Stimulated activated CD4-positive, alpha-beta T cell treated with anti-CD3 and anti-CD28 coated beads, Interleukin-1b, Interleukin-23, amount 100 ng/mL, for 1 hour (primary cell): Measurements from ENCODE around the gene PWP2.
"Not testable (repeated sequence)": the region's sequence is repeated elsewhere in the genome, so short reads cannot be mapped to it uniquely, and the experiment has no call there.

Experiments
- DNase-seq, 2 donors: peaks; one replicate each; pipeline ENCODE4 v3.0.0-alpha.2; 2020; ENCODE audit warnings: low read depth in 2 of 2

PWP2 gene

DNA sequence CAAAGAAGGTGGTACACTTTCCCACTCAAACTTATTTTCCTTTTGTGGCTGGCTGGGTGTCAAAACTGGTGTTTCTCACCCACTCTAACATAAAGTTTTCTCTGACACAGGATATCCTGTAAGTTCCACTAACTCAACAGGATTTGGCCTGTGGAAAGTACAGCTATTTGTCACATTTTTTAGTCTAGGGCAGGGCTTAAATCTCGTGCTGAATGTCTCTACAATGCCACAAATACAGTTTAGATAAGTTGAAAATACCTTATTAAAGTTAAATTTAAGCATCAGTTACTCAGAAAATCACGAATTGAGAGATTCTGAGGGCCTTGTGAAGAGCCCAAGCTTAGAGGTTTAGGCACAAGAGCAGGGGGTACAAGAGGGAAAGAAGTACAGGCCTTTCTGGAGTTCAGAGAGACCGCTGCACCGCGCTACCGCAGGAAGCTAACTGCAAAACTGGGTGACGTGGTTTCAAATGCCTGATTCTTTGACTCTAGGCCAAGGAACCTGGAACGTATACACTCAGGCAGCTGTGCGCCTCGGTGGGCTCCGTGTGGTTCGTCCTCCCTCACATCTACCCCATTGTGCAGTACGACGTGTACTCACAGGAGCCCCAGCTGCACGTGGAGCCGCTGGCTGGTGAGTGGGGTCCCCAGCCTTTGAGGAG, 23.4 kb upstream of the PWP2 start:
- no peak for DNase-seq

DNA sequence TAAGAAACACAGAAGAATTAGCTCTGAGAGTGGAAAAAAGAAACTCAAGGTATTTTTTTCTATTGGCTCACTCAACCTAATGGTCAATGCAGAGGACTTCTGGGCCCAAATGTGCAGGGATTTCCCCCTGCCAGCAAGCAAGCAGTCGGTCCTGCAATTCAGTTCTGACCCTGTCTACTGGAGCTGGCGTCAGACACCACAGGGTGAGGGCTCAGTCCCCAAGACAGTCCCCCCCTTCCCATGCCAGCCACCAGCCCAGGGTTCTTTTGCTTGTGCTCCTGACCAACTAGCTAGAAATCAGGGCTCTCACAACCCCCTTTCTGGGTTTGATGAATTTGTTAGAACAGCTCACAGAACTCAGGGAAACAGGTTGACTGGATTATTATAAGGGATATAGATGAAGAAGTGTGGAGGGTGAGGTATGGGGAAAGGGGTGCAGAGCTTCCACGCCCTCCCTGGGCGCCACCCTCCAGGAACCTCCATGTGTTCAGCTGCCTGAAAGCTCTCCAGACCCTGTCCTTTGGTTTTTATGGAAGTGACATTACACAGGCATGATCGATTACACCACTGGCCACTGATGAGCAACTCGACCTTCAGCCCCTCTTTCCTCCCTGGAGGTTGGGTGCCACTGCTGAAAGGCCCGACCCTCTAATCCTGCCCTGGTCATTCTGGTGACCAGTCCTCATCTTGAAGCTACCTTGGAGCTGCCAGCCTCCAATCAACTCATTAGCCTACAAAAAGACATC, 22.5 kb upstream of the PWP2 start:
- DNase-seq: no peak

DNA sequence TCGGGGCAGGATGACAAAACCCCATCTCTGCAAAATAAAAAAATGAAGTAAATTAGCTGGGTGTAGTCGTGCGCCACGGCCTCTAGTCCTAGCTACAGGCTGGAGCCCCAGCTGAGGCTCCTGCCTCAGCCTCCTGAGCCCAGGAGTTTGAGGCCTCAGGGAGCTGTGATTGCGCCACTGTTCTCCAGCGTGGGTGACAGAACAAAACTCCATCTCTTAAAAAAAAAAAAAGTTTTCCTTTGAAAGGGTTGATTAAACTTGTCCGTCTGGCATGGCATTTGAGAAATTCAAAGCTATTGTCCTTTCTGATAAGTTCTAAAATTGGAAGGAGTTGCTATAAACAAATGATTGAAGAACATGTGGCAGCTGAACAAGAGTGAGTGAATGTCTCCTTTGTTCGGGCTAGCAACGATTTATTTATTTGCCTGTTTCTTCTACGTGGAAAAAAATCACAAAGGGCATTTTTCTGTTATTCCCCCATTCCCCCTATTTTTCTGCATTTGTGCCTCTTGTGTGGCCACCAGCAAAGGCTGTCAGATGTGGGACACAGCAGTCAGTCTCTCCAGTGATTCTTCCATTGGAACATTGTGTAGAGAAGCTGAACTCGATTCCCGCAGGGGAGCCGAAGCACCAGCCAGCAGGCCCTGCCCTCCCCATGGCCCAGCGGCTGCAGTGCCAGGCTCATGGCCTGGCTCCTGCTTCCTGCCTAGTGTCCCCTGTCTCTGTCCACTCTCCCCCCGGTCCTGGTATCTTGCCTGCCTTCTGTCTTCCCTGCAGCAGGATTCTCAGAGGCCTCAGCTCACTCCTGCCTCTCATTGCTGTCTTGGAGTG, 21.5 kb upstream of the PWP2 start:
- DNase-seq: no peak

DNA sequence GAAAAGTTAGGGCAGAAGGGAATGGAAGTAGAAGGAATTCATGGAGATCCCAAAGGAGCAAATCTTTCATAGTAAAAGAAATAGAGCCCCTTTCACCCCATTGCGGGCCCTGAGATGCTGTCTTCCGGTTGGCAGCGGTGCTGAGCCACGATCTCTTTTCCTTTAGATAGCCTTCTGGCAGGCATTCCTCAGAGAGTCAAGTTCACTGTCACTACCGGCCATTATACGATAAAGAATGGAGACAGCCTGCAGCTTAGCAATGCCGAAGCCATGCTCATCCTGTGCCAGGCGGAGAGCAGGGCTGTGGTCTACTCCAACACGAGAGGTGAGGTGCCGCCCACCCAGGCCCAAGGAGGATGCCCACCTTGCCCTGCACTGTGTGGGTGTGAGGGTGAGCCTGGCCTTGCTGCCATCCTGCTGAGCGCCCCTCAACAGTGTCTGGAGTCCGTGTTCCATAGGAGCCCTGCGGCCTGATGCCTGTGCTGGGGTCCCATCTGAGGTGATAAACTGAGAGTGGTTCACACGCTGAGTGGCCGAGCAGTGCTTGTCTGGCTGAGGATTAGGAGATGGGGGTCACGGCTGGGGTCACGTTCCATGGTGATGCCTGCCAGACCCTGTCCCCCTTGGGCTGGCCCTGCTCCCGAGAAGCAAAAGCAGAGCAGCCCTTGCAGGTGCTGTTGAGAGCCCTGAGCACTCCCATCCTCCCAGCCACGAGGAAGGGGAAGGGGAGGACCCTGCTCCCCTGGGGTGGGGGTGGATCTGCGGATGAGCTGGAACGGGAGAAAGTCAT, 20.4 kb upstream of the PWP2 start:
- DNase-seq: no peak

DNA sequence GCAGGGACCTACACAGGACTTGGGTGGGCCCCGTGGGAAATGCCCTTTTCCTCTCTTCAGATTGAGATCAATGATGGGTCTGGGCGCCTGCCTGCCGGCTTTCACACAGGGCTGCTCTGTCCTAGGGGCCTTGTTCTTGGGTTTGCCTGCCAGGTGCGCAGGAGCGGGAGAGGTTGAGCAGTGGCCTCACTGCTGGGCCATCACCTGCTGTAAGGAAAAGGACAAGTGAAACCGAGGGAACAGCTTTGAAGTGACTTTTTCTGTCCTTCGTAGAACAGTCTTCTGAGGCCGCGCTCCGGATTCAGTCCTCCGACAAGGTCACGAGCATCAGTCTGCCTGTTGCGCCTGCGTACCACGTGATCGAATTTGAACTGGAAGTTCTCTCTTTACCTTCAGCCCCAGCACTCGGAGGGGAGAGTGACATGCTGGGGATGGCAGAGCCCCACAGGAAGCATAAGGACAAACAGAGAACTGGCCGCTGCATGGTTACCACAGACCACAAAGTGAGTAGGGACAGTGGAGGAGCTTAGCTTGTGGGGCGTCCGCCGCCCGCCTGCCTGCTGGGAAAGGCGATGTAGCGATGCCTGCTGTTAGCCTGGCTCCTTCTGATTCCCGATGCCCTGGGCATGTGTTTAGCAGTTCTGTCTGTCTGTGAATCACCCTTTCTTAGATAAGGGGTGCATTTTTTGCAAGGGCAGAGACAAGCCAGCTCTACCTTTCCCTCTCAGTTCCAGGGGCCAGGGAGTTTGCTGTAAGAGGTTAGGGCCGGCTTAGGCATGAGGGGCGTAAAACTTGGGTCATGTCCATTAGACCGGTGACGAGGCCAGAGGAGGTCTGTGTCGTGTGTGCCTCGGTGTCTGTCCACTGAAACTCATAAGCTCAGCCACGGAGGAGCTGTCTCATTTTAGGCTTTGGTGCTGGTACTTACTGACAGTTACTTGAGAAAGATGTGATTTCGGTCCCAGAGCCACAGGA, 19.5 kb upstream of the PWP2 start:
- no peak for DNase-seq

DNA sequence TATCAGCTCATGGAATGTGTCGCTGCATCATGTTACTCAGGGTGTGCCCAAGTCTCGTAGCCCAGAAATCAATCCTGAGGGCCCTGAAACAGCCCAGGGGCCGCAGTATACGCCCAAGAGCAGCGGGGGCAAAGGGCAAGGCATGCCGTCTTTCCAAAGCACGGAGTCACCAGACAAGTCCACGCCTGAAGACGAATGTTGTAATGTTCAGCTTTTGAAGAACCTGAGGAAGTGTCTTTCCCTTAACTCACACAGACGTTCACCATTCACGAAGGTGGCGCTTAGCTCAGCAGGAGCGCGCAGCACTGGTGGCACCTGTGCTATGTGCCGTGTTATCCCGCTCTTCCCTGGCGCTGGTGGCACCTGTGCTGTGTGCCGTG, 18.8 kb upstream of the PWP2 start:
- DNase-seq: no peak

DNA sequence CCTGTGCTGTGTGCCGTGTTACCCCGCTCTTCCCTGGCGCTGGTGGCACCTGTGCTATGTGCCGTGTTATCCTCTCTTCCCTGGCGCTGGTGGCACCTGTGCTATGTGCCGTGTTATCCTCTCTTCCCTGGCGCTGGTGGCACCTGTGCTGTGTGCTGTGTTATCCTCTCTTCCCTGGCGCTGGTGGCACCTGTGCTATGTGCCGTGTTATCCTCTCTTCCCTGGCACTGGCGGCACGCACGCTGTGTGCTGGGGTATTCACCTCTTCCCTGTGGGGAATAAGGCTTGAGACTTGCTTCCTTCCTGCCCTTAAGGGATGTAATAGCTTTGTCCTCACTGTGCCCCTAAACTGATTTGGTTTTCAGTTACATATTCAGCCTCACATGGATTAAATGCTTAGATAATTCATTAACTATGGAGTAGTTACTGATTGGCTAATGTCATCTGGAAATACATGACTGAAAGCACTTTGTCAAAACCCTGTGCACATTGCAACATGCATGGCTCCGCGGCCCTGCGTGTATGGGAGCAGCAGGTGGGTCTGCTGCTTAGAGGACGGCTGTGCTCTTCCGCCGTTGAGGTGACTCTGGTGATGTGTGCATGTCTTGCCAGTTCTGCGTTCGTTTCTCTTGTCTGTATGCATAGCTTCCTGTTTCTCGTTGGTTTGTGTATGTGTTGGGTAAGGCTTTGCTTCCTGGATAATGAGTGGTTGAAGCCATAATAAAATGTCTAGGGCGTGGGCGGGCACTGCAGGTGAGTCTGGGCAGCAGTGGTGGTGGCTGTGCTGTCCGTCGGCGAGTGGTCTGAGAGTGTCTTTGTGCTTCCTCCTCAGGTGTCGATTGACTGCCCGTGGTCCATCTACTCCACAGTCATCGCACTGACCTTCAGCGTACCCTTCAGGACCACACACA, 17.9 kb upstream of the PWP2 start:
- no peak for DNase-seq

DNA sequence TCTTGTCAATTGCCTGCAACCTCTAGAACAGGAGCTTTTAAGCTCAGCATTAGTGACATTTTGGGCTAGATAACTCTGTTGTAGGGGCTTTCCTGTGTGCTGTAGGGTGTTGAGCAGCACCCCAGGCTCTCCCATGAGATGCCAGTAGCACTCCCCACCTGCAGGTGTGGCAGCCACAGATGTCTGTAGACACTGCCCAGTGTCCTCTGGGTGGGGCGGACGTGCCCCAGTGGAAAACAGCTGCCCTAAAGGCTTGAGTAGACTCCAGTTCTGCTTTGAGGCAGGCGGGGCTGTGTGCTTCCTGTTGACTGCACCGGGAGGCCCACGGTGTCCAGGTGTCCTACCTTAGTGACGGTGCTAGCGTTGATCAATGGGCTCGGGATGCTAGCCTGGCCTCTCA, 16.9 kb upstream of the PWP2 start:
- DNase-seq: no peak

DNA sequence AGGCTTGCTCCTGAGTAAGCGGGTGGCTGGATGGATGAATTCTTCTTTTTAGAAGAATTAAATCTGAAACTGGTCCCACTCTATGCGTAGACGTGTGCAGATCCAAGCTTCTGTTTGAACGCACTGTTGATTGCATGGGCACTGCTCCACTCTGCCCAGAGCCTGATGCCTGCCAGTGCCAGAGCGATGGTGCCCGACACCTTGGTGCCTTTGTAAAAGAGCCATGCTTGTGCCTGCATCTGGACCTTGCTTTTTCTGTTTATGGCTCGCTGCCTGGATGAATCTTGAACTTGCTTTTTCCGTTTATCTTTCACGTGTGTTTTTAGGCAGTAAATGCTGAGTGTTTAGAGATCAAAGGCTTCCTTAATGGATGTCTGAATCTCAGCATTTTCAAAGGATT, 15.0 kb upstream of the PWP2 start:
- no peak for DNase-seq

DNA sequence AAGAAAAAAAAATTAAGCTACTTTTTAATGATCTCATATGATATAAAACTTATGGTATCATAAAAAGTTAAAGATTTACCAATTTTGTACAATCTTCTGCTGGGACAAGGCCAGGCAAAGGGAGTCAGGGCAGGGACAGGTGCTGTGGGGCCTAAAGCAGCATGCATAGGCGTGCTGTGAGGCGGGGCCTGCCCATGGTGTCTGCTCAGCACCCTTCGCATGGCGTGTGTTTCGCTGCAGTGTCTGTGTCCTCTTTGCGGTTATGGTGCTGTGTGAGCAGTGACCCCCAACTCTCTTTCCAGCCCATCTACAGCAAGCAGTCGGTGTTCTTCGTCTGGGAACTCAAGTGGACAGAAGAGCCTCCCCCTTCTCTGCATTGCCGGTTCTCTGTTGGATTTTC, 13.4 kb upstream of the PWP2 start:
- no peak for DNase-seq

DNA sequence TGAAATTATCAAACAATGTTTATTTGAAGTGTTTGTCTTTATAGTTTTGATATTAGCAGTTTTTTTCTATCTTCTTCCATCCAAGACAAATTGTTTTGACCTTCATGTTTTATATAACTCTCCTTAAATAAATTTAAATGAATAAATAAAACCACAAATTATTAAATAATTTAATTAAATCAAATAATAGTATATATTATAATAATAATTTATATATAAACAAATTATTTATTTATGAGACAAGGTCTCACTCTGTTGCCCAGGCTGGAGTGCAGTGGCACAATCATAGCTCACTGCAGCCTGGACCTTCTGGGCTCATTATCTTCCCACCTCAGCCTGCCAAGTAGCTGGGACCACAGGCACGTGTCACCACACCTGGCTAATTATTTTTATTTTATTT, 12.4 kb upstream of the PWP2 start:
- no peak for DNase-seq

DNA sequence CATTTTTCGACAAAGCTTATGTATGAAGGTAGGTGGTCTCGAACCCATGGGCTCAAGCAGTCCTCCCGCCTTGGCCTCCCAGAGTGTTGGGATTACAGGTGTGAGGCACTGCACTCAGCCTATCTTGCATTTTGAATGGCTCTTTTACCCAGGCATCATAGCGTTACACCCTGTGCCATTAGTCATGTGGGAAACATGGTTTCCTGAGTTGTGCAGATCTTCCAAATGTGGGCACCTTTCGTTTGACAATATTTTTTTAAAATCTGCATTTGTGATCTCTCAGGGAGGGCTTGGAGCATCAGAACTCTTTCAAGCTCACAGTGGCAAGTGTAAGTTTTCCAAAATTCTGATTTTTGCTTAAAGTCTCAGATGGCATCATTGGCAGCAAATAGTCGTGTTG, 8.7 kb upstream of the PWP2 start:
- DNase-seq: not testable (repeated sequence)

DNA sequence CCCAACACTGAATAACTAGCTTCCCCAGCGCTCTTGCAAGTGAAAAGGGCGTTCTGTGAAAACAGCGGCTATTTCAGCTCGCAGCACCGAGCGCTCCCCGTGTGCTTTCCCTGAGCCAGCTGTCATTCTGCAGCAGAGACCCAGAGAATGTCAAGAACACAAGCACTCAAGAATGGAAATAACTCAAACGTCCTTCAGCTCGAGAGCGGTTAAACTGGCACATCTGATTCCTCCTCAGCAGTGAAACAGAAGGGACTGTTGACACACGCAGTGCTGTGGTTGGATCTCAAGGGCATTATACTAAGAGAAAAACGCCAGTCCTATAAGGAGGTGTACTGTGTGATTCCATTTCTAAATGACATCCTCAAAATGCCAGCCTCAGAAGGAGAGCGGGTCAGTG, 8.2 kb upstream of the PWP2 start:
- DNase-seq: not testable (repeated sequence)

DNA sequence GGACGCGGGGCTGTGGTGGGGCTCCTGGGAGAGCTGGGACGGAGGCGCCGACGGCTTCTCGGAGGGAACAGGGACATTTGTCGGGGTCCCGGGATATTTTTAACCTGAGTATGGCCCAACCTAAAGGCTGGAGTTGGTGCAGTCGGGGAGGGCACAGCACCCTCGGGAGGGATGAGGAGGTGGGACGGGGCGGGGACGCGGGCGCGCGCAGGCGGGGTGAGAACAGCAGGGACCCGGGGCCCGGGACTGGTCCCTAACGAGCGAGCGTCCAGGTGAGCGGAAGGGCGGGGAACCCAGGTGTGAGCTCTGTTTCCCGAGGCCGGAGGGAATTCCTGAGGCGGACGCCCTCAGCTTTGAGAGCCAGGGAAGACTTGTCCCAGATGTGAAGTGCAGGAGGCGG, 390 bp downstream of the PWP2 start:
- DNase-seq: not testable (repeated sequence)

DNA sequence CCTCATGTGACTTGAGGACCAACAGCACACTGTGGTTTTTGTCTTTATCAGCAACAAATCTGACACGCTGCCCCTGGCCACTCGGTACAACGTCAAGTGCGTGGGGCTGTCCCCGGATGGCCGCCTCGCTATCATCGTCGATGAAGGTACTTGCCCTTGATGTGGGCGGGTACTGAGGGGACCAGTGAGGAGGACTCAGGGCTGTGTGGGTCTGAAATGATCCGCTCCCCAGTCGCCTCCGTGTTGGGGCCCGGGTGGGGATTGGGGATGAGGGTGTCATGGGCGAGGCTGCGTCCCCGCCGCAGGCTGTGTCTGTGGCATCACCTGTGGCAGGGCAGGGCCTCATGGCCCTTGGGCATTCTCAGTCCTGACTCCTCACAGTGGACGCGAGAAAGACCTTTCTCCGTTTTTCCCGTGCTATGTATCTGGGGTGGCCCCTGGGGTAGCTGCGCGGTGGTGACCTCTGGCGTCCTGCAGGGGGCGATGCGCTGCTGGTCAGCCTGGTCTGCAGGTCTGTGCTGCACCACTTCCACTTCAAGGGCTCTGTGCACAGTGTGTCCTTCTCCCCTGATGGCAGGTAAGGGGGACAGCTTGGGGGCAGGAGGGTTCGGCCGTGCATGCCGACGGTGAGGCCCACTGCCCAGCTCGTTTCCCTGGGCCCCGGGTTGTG, 6.6 kb downstream of the PWP2 start:
- DNase-seq: not testable (repeated sequence)

DNA sequence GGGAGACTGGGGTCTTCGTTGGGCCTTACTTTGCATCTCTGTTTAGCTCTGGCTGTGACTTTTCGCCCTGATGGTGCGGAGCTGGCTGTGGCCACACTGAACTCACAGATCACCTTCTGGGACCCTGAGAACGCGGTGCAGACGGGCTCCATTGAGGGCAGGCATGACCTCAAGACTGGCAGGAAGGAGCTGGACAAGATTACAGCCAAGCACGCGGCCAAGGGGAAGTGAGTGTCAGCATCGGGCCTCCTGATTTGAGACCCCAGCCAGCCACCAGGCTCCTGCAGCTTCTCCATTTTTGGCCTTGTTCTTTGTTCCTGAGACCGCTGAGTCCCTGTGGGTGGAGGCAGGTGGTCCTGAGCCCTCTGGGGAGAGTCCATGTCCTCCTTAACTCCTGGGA, 14.9 kb downstream of the PWP2 start:
- DNase-seq: not testable (repeated sequence)

DNA sequence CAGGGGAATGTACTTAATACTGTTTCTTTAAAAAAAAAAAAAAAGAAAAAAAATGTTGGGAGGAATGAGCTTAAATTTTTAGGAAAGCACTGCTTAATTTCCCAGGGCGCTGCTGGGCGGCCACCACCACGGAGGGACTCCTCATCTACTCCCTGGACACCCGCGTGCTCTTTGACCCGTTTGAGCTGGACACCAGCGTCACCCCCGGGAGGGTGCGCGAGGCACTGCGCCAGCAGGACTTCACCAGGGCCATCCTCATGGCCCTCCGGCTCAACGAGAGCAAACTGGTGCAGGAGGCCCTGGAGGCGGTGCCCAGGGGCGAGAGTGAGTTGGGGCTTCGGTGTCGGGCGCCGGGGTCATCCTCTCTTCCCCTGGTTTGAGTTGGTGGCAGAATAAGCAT, 20.6 kb downstream of the PWP2 start:
- not testable (repeated sequence) for DNase-seq

DNA sequence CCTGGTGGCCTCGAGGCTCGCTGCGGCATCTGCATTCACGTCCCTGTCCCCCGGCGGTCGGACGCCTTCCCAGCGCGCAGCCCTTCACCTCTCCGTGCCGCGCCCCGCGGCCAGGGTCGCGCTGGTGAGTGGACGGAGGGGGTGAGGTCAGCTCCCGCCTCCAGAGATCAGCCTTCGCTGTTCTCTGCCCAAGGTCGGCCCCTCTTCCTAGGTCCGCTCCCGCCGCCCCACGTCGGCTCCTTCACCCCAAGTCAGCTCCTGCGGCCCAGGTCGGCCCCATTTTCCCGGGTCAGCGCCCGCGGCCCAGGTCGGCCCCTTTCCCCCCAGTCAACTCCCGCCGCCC, 26.5 kb downstream of the PWP2 start:
- not testable (repeated sequence) for DNase-seq

DNA sequence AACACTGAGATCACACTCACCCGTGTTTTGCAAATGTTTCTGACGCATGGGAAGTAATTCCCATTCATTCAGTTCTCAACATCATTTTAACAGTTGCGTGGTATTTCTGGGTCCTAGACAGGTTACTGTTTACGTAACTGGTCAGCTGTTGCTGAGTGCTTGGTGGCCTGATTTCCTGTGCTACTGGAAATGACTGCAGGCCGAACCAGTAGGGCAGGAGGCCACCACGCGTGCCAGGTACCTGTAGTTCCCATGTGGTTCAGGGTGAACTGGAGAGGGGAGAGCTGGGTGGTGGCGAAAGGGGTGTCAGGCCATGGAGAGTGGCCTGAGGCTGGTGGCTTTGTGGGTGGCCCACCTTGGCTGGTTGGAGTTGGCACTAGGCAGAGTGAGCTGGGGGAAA, 27.5 kb downstream of the PWP2 start:
- DNase-seq: not testable (repeated sequence)
